ENCODE data around the gene ATRIP.

Gene ATRIP

DNA sequence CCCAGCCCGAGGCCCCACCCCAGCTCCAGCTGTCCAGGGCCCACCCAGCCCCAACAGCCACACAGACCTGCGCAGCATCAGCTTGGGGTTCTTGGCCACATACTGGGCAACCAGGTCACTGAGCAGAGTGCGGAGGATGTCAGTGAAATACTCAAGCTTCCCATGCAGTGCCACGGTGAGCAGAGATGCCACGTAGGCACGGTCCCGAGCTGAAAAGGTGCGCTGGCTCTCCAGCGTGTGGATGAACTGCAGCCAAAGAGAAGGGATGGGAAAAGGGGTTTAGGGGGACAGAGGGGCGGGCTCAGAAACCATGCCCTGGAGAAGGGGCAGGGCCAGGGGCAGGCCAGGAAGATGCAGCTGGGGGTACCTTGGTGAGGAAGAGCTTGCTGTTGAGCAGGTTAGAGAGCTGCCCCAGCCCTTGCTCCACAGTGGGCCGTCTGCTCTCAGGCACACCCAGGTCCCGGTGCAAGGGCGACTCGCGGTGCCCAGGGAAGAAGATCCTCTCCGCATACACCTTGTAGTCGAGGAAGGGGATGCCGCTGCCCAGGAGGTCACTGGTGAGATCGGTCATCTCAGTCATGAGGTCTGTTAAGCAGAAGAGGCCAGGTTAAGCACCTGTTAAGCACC, 34.0 kb upstream of the ATRIP start:
- no peaks in the 10 kb centered on the region for H4K20me1 ChIP-seq (ENCODE audit: control insufficient read depth, insufficient read depth, low read depth, low read length)
- no peaks in the 10 kb centered on the region for H3K79me2 ChIP-seq (ENCODE audit: control insufficient read depth, low read length)
- H3K27ac ChIP-seq (ENCODE audit: low read depth, low read length) = no peak overlapping the region
- TF ChIP-seq EZH2phosphoT487 (IDR thresholded peaks at IDR 0.05; ENCODE audit: borderline replicate concordance, low read length) = no peak
- TF ChIP-seq, protein P1, sequence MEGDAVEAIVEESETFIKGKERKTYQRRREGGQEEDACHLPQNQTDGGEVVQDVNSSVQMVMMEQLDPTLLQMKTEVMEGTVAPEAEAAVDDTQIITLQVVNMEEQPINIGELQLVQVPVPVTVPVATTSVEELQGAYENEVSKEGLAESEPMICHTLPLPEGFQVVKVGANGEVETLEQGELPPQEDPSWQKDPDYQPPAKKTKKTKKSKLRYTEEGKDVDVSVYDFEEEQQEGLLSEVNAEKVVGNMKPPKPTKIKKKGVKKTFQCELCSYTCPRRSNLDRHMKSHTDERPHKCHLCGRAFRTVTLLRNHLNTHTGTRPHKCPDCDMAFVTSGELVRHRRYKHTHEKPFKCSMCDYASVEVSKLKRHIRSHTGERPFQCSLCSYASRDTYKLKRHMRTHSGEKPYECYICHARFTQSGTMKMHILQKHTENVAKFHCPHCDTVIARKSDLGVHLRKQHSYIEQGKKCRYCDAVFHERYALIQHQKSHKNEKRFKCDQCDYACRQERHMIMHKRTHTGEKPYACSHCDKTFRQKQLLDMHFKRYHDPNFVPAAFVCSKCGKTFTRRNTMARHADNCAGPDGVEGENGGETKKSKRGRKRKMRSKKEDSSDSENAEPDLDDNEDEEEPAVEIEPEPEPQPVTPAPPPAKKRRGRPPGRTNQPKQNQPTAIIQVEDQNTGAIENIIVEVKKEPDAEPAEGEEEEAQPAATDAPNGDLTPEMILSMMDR (IDR thresholded peaks at IDR 0.05; ENCODE audit: low read depth, low read length, poor library complexity, severe bottlenecking) = no peak
- no peaks in the 10 kb centered on the region for H3K27me3 ChIP-seq (ENCODE audit: control insufficient read depth, low read length)
- H3K9me2 ChIP-seq (replicated peaks; ENCODE audit: control insufficient read depth, low read length) = no peaks in the 10 kb centered on the region
- no peak overlapping the region for H3K4me2 ChIP-seq (ENCODE audit: low read length)
- no peaks in the 10 kb centered on the region for H3K4me1 ChIP-seq (ENCODE audit: control insufficient read depth, low read length)
- no peaks in the 10 kb centered on the region for H3K36me3 ChIP-seq (ENCODE audit: control insufficient read depth, low read length)
- no peak overlapping the region for H3K4me3 ChIP-seq (ENCODE audit: low read length)
- no peaks in the 10 kb centered on the region for H3K9me3 ChIP-seq (ENCODE audit: control insufficient read depth, insufficient read depth, low read length)
- no peaks in the 10 kb centered on the region for H3F3A ChIP-seq (ENCODE audit: control insufficient read depth, insufficient read depth)

DNA sequence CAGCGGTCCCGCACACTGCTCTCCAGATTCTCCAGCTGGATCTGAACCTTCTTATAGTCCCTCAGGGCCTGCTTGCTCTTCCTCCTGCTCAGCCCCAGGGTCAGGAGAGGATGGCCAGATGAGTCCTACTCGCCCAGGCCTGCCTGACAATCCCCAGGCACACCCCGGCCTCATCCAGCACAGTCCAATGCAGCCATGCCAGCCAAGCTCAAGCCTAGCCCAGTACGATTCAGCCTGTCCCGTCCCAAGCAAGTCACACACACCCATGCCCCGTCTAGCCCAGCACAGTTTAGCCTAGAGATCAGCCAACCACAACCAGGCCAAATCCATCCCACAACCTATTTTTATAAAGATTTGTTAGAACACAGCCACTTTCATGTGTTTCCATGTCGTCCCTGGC, 33.5 kb upstream of the ATRIP start:
- Histone ChIP-seq H3K4me3 (ENCODE audit: low read length) (no peak overlapping the region), H3K9me2 (replicated peaks; ENCODE audit: control insufficient read depth, low read length) (no peaks in the 10 kb centered on the region), H3K4me2 (ENCODE audit: low read length) (no peak overlapping the region), H3K27ac (ENCODE audit: low read depth, low read length) (no peak overlapping the region), H3F3A (ENCODE audit: control insufficient read depth, insufficient read depth) (no peaks in the 10 kb centered on the region), H3K27me3 (ENCODE audit: control insufficient read depth, low read length) (no peaks in the 10 kb centered on the region), H4K20me1 (ENCODE audit: control insufficient read depth, insufficient read depth, low read depth, low read length) (no peaks in the 10 kb centered on the region), H3K4me1 (ENCODE audit: control insufficient read depth, low read length) (no peaks in the 10 kb centered on the region), H3K79me2 (ENCODE audit: control insufficient read depth, low read length) (no peaks in the 10 kb centered on the region), H3K9me3 (ENCODE audit: control insufficient read depth, insufficient read depth, low read length) (no peaks in the 10 kb centered on the region), H3K36me3 (ENCODE audit: control insufficient read depth, low read length) (no peaks in the 10 kb centered on the region)
- TF ChIP-seq, protein P1 (IDR thresholded peaks at IDR 0.05; ENCODE audit: low read depth, low read length, poor library complexity, severe bottlenecking) = no peak
- TF ChIP-seq EZH2phosphoT487 (IDR thresholded peaks at IDR 0.05; ENCODE audit: borderline replicate concordance, low read length) = no peak

DNA sequence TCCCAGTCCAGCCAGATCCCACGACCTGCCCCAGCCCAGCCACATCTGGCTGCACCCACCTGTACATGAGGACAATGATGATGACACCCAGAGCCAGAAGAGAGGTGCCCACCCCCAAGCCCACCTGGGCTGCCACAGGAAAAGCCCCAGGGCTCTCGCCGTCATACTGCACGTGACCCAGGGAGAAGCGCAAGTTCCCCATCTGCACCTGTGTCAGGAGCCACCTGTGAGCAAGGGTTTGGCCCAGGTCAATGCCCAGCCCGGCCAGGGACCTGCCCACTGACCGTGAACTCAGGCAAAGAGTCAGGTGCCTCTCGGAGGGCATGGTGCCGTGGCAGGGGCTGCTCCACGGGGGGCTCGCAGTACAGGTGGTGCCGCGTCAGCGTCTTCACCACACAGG, 32.9 kb upstream of the ATRIP start:
- Histone ChIP-seq H3K36me3 (ENCODE audit: control insufficient read depth, low read length) (no peaks in the 10 kb centered on the region), H3K9me3 (ENCODE audit: control insufficient read depth, insufficient read depth, low read length) (no peaks in the 10 kb centered on the region), H3K27ac (ENCODE audit: low read depth, low read length) (no peak overlapping the region)

More for the DNA sequence above, 32.9 kb upstream of the ATRIP start:
- Histone ChIP-seq H3K4me2 (ENCODE audit: low read length) (no peak overlapping the region), H3K27me3 (ENCODE audit: control insufficient read depth, low read length) (no peaks in the 10 kb centered on the region), H3K9me2 (replicated peaks; ENCODE audit: control insufficient read depth, low read length) (no peaks in the 10 kb centered on the region), H3K4me1 (ENCODE audit: control insufficient read depth, low read length) (no peaks in the 10 kb centered on the region), H4K20me1 (ENCODE audit: control insufficient read depth, insufficient read depth, low read depth, low read length) (no peaks in the 10 kb centered on the region), H3F3A (ENCODE audit: control insufficient read depth, insufficient read depth) (no peaks in the 10 kb centered on the region), H3K4me3 (ENCODE audit: low read length) (no peak overlapping the region), H3K79me2 (ENCODE audit: control insufficient read depth, low read length) (no peaks in the 10 kb centered on the region)
- no peak for TF ChIP-seq EZH2phosphoT487 (IDR thresholded peaks at IDR 0.05; ENCODE audit: borderline replicate concordance, low read length)
- TF ChIP-seq, protein P1 (IDR thresholded peaks at IDR 0.05; ENCODE audit: low read depth, low read length, poor library complexity, severe bottlenecking) = no peak
